PC-3 (cell line): ENCODE data around the gene WFS1.

ENCODE experiments used
- EZH2 ChIP-seq: fragments of 300-600 bp; sonication (generic); IDR thresholded peaks from one replicate; pipeline ENCODE4 v1.6.1; 2017; ENCODE audit warnings: antibody characterized with exemption, mild to moderate bottlenecking, low read length; ENCODE audit not compliant: unreplicated experiment
- TF ChIP-seq, protein P1 (sequence below): fragments of 300-600 bp; sonication (generic); conservative IDR thresholded peaks from 2 replicates; pipeline ENCODE4 v1.5.1; 2017; ENCODE audit warnings: antibody characterized with exemption, low read depth, mild to moderate bottlenecking, low read length

- TF ChIP-seq, protein P1, sequence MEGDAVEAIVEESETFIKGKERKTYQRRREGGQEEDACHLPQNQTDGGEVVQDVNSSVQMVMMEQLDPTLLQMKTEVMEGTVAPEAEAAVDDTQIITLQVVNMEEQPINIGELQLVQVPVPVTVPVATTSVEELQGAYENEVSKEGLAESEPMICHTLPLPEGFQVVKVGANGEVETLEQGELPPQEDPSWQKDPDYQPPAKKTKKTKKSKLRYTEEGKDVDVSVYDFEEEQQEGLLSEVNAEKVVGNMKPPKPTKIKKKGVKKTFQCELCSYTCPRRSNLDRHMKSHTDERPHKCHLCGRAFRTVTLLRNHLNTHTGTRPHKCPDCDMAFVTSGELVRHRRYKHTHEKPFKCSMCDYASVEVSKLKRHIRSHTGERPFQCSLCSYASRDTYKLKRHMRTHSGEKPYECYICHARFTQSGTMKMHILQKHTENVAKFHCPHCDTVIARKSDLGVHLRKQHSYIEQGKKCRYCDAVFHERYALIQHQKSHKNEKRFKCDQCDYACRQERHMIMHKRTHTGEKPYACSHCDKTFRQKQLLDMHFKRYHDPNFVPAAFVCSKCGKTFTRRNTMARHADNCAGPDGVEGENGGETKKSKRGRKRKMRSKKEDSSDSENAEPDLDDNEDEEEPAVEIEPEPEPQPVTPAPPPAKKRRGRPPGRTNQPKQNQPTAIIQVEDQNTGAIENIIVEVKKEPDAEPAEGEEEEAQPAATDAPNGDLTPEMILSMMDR, result no peak
- TF ChIP-seq EZH2, result no peak
These were observed 81.8 kb downstream of the WFS1 start for GRCh38 chr4:6351246-6352000.
